ENCODE data around the gene ADAMTS6.

DNA sequence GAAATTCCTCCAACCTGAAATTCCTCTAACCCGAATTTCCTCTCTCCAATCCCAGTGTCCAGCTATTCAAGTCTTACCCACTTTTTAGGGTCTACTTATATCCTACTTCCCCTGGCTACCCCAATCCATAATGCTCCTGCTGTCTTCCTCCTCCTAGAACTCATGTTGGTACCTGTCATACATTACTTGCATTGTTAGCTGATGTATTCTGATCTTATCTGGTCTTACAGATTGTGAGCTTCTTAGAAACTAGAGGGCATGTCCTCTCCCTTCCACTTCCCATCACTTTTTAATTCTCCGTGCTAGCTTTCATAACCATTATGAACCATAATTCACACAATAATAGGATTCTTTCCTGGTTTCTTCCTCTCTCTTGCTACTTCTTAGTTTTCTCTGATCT is 376.9 kb downstream of the ADAMTS6 start:
- TF ChIP-seq, protein P1, sequence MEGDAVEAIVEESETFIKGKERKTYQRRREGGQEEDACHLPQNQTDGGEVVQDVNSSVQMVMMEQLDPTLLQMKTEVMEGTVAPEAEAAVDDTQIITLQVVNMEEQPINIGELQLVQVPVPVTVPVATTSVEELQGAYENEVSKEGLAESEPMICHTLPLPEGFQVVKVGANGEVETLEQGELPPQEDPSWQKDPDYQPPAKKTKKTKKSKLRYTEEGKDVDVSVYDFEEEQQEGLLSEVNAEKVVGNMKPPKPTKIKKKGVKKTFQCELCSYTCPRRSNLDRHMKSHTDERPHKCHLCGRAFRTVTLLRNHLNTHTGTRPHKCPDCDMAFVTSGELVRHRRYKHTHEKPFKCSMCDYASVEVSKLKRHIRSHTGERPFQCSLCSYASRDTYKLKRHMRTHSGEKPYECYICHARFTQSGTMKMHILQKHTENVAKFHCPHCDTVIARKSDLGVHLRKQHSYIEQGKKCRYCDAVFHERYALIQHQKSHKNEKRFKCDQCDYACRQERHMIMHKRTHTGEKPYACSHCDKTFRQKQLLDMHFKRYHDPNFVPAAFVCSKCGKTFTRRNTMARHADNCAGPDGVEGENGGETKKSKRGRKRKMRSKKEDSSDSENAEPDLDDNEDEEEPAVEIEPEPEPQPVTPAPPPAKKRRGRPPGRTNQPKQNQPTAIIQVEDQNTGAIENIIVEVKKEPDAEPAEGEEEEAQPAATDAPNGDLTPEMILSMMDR (conservative IDR thresholded peaks at IDR 0.05; ENCODE audit: low read depth in 2 of 2), result no peak
- TF ChIP-seq POLR2AphosphoS5 (IDR thresholded peaks at IDR 0.05; ENCODE audit: low read depth) (no peak), EZH2phosphoT487 (IDR thresholded peaks at IDR 0.05; ENCODE audit: unreplicated experiment) (no peak), JUNB (IDR thresholded peaks at IDR 0.05; ENCODE audit: unreplicated experiment) (no peak)

Data from GM23338 (cell line).